ENCODE results near the gene CAMK2G.
"Not testable (repeated sequence)": the region's sequence is repeated elsewhere in the genome, so short reads cannot be mapped to it uniquely, and the experiment has no call there.

Gene CAMK2G

GRCh38 chr10:73809061-73809818 is 65.1 kb downstream of the CAMK2G start:
- no peak for DNase-seq

GRCh38 chr10:73808021-73808815 is 66.1 kb downstream of the CAMK2G start:
- no peak for DNase-seq

- DNase-seq: no peak
Observed at GRCh38 chr10:73807471-73807870, 66.9 kb downstream of the CAMK2G start.

GRCh38 chr10:73806176-73806950 is 68.0 kb downstream of the CAMK2G start:
- no peak for DNase-seq

- DNase-seq: no peak
Observed at GRCh38 chr10:73803680-73804286, 70.6 kb downstream of the CAMK2G start.

- DNase-seq: no peak
Observed at GRCh38 chr10:73802276-73802991, 71.9 kb downstream of the CAMK2G start.

GRCh38 chr10:73801253-73801590 is 73.1 kb downstream of the CAMK2G start:
- DNase-seq: no peak

- no peak for DNase-seq
Observed at GRCh38 chr10:73800560-73801252, 73.6 kb downstream of the CAMK2G start.

- DNase-seq: no peak
Observed at GRCh38 chr10:73799899-73800559, 74.3 kb downstream of the CAMK2G start.

GRCh38 chr10:73798927-73799560 is 75.3 kb downstream of the CAMK2G start:
- DNase-seq: no peak

GRCh38 chr10:73798087-73798486 is 76.3 kb downstream of the CAMK2G start:
- no peak for DNase-seq

GRCh38 chr10:73797324-73798025 is 76.9 kb downstream of the CAMK2G start:
- no peak for DNase-seq

GRCh38 chr10:73796766-73797165 is 77.6 kb downstream of the CAMK2G start:
- no peak for DNase-seq

GRCh38 chr10:73796035-73796434 is 78.3 kb downstream of the CAMK2G start:
- DNase-seq: not testable (repeated sequence)

- not testable (repeated sequence) for DNase-seq
Observed at GRCh38 chr10:73795491-73795890, 78.9 kb downstream of the CAMK2G start.

- no peak for DNase-seq
Observed at GRCh38 chr10:73793456-73793855, 80.9 kb downstream of the CAMK2G start.

GRCh38 chr10:73791871-73792400 is 82.4 kb downstream of the CAMK2G start:
- DNase-seq: no peak

GRCh38 chr10:73790886-73791625 is 83.3 kb downstream of the CAMK2G start:
- DNase-seq: no peak

- DNase-seq: no peak
Observed at GRCh38 chr10:73789659-73790055, 84.7 kb downstream of the CAMK2G start.
